HCT116 (cell line): ENCODE data around the gene KPNA1.

Experiments used
- EGR1 ChIP-seq: IDR thresholded peaks from 2 replicates; pipeline ENCODE4 v1.6.1; 2012; ENCODE audit warnings: low read depth
- EZH2 ChIP-seq: fragments of 200-600 bp; sonication (generic); IDR thresholded peaks from 2 replicates; pipeline ENCODE4 v1.6.1; 2017; ENCODE audit warnings: antibody characterized with exemption, mixed run types
- MAX ChIP-seq: IDR thresholded peaks from 2 replicates; pipeline ENCODE4 v1.6.1; 2012
- POLR2AphosphoS5 ChIP-seq: IDR thresholded peaks from 2 replicates; pipeline ENCODE4 v1.6.1; 2011; ENCODE audit warnings: mild to moderate bottlenecking, low read depth, low read length, moderate library complexity
- REST ChIP-seq: IDR thresholded peaks from 2 replicates; pipeline ENCODE4 v1.6.1; 2012; ENCODE audit warnings: low read depth
- TCF7L2 ChIP-seq: IDR thresholded peaks from 2 replicates; pipeline ENCODE4 v1.7.0; 2011; ENCODE audit warnings: borderline replicate concordance, inconsistent platforms; ENCODE audit not compliant: insufficient read depth, insufficient read length; ENCODE audit errors: extremely low read depth
- YY1 ChIP-seq: IDR thresholded peaks from 2 replicates; pipeline ENCODE4 v1.6.1; 2011; ENCODE audit warnings: low read length, low read depth, moderate library complexity, mild to moderate bottlenecking; ENCODE audit not compliant: insufficient replicate concordance; ENCODE audit errors: extremely low read depth
- TF ChIP-seq, protein P1 (sequence below), 3 experiments: fragments of 200-600 bp in 1 of 3; sonication (generic) in 1 of 3; IDR thresholded peaks in 2 of 3; conservative IDR thresholded peaks in 1 of 3; 2 replicates each; pipeline ENCODE4 v1.5.1; 2012 to 2017; ENCODE audit warnings: low read depth in 2 of 3, low read length in 2 of 3, antibody characterized with exemption in 1 of 3, borderline replicate concordance in 1 of 3, control low read depth in 1 of 3, mild to moderate bottlenecking in 1 of 3, mixed read lengths in 1 of 3, mixed run types in 1 of 3, moderate library complexity in 1 of 3; ENCODE audit not compliant: insufficient read depth in 1 of 3

DNA sequence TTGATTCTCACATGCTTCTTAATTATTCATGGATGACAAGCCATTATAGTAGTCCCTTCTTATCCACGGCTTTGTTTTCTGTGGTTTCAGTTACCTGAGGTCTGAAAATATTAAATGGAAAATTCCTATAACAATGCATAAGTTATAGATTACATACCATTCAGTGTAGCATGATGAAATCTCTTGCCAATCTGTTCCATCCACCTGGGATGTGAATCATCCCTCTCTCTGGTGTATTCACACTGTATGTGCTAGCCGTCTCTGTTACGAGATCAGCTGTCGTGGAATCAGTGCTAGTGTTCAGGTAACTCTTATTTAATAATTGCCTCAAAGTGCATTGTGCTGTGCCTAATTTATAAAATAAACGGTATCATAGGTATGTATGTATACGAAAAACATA is 104.1 kb downstream of the KPNA1 start:
- TF ChIP-seq YY1 (no peak), POLR2AphosphoS5 (no peak), EZH2 (no peak), REST (no peak), EGR1 (no peak), TCF7L2 (no peak), MAX (no peak)
- TF ChIP-seq, protein P1, sequence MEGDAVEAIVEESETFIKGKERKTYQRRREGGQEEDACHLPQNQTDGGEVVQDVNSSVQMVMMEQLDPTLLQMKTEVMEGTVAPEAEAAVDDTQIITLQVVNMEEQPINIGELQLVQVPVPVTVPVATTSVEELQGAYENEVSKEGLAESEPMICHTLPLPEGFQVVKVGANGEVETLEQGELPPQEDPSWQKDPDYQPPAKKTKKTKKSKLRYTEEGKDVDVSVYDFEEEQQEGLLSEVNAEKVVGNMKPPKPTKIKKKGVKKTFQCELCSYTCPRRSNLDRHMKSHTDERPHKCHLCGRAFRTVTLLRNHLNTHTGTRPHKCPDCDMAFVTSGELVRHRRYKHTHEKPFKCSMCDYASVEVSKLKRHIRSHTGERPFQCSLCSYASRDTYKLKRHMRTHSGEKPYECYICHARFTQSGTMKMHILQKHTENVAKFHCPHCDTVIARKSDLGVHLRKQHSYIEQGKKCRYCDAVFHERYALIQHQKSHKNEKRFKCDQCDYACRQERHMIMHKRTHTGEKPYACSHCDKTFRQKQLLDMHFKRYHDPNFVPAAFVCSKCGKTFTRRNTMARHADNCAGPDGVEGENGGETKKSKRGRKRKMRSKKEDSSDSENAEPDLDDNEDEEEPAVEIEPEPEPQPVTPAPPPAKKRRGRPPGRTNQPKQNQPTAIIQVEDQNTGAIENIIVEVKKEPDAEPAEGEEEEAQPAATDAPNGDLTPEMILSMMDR (IDR thresholded peaks at IDR 0.05 in 2 of 3, conservative IDR thresholded peaks at IDR 0.05 in 1 of 3; ENCODE audit: borderline replicate concordance in 1 of 3, insufficient read depth in 1 of 3, low read depth in 2 of 3, low read length in 2 of 3) = no peak
